HG03460 (cell line): ENCODE data around the gene NXPE2.
"Not testable (repeated sequence)": the region's sequence is repeated elsewhere in the genome, so short reads cannot be mapped to it uniquely, and the experiment has no call there.

Experiments used
- ATAC-seq: cut with Tn5 transposase; IDR thresholded peaks from one replicate; pipeline ENCODE4 v1.9.1; 2021; ENCODE audit not compliant: unreplicated experiment

The NXPE2 gene

DNA sequence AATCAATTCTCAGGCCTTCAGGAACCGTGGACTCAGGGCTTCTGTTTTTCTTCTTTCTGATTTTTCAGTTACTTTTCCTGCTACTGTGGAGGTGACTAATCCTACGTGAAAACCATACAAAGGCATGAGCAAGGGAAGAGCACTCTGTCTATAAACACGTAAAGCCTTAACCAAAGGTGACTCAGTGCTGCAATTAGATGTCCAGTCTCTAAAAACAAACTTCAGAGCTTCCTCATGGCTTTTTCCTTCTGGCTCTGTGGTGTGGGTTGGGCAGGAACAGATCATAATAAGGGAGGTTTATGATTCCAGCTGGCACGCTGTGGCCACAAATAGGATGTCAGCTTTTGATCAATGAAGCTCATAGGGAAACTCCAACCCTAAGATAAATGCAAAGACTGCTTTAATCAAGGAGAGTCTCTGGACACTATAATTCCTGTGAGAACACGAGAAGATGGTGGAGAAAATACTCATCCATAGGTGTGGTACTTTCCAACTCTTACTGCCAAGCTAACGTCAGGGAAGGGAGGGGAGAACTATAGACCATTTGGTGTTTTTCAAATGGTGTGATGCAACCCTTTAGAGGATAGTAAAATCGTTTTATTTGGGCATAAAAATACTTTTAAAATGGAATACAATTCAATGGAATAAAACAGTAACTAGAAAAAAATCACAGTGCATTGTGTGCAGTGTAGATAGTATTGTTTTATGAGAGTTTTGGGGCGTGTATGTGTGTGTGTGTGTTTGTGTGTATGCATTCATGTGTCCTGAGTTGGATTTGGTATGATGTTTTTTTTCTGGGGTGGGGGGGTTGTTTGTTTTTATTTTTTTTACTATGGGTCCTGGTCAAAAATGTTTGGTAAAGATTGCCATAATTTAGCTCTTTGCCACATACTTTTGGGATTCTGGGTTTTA lies at the start of gene NXPE2:
Gene NXPE2 (plus strand): TSS at position 403 of the 912 bp plus-strand sequence. CDS start 49 bp downstream, at position 452.
- no peak for ATAC-seq

DNA sequence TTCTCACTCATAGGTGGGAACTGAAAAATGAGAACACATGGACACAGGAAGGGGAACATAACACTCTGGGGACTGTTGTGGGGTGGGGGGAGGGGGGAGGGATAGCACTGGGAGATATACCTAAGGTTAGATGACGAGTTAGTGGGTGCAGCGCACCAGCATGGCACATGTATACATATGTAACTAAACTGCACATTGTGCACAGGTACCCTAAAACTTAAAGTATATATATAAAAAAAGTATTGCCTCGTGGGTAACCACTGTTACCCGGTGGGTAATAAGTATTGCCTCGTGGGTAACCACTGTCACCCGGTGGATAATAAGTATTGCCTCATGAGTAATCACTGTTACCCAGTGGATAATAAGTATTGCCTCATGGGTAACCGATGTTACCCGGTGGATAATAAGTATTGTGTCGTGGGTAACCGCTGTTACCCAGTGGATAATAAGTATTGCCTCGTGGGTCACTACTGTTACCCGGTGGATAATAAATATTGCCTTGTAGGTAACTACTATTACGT lies 46.8 kb upstream of the NXPE2 start:
- ATAC-seq: not testable (repeated sequence)

DNA sequence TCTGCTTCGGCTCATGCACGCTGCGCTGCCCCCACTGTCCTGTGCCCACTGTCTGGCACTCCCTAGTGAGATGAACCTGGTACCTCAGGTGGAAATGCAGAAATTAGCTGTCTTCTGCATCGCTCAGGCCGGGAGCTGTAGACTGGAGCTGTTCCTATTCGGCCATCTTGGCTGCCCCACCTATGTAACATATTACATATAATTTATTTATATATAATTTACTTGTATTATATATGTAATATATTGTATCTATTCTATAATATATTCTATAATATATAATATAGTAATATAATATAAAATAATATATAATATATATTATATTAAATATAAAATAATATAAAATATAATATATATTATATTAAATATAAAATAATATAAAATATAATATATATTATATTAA lies 38.9 kb upstream of the NXPE2 start:
- ATAC-seq: not testable (repeated sequence)

DNA sequence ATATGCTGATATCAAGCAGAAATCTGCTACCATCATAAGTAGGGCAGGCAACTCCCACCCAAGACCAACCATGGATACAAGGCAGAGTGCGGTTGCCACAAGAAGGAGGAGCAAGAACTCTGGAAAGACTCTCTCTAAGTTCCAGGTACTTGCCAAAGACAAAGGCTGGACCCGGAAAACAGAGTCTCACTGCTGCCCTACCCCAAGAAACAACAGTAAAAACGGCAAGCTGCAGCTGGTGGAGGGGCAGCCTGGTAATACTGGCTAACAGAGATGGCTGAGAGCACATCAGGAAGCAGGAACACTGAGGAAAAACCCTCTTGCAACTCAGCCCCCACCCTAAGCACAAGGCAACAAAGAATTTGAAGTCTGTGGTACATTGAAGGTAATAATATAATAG lies 27.7 kb upstream of the NXPE2 start:
- no peak for ATAC-seq

DNA sequence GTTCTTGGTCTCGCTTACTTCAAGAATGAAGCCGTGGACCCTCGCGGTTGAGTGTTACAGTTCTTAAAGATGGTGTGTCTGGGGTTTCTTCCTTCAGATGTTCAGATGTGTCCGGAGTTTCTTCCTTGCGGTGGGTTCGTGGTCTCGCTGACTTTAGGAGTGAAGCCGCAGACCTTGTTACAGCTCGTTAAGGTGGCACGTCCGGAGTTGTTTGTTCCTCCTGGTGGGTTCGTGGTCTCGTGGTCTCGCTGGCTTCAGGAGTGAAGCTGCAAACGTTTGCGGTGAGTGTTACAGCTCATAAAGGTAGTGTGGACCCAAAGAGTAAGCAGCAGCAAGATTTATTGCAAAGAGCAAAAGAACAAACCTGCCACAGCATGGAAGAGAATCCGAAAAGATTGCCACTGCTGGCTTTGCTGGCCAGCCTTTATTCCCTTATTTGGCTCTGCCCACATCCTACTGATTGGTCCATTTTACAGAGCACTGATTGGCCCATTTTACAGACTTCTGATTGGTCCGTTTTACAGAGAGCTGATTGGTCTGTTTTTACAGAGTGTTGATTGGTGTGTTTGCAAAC lies 27.1 kb upstream of the NXPE2 start:
- ATAC-seq: no peak

DNA sequence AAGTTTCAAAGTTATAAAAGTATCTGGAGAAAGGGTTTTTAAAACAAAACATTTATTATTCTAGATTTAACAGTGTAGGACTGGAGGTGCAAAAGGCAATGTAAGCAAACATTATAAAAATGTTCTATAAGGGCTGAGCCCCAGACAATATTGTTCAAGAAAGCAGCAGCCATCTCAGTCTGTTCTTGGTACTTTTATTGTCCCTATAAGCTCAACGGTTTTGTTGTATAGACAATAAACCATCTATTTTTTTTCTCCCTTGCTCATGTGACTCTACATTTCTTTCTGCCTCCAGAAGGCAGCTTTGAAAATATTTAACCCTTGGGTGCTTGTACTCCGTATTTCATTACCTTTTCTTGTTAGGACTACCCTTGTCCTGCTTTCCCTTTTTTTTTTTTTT lies 25.2 kb upstream of the NXPE2 start:
- ATAC-seq: no peak

DNA sequence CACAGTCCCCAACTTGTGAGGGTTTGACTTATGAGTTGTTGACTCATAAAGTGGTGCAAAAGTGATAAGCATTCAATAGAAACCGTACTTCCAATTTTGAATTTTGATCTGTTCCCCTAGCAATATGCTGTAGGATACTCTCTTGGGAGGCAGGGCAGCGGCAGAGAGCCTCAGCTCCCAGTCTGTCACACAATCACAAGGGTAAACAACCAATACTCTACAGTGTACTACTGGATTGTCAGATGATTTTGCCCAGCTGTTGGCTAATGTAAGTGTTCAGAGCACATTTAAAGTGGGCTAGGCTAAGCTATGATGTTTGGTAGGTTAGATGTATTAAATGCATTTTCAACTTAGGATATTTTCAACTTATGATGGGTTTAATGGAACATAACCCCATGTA lies 13.7 kb upstream of the NXPE2 start:
- ATAC-seq: no peak

DNA sequence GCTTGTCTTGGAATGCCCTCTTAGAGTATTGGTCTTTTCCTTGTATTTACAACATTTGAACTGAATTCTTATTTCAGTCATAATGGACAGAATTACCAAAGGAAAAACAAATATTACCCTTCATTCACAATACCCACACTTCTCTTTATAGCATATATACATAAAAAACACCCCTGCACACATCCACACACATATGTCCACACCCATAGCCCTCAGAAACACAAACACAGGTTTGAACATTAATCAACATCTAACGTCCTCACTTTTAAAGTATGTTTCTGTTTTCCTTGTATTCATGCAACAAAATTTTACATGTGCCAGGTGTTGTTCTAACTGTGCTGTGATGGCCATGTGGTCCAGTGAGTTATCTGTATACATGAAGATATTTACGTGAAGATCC lies 11.6 kb upstream of the NXPE2 start:
- no peak for ATAC-seq

DNA sequence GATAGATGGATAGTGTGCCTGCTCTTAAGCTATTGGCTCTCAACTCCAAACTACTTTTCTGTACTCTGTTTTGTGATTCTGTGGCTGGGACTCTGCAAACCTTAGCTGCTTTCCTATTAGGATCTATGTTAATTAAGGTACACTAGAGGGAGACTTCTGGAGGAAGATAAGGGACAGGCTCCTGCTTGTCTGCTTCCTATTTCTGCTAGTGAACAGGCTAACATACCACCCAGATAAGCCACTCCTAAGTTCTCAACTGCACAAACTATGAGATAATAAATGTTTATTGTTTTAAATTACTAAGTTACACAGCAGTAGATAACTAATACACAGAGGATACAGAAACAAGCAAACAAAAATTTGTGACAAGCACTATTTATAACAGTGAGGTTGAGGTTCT lies 10.2 kb upstream of the NXPE2 start:
- no peak for ATAC-seq

DNA sequence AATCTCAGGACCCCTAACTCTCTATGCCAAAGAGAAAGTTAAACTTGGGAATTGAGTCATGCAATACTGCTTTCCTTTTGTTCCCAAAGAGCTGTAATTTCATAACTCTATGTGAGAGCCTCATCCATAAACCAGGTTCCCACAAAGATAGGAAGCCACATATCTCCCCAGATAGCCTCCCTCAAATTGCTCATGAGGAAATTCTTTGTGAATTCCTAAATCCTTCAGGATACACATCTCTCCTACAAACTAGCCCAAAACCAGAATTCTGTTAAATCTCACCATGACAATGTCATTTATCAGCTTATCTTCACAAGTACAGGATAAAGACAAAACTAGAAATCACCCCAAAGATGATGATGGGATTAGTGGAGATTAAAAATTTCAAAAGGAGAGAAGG lies 4.7 kb upstream of the NXPE2 start:
- no peak for ATAC-seq

DNA sequence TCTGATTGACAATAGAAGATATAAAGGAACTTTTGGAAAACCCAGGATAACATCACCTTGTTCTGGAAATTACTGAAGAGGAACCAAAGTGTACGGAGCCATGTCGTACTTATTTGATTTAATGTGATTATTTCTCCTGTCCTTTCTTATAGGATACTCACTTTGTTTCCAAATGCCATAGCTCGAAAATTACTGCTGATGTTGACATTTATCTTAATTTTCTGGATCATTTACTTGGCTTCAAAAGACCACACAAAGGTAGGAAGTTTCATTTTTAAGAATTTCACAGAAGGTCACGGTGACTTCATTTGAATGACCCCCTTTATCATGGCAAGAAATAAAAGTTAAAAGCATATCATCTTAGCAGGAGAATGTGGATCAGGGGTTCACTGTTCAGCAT lies 1.2 kb downstream of the NXPE2 start:
- ATAC-seq: no peak

DNA sequence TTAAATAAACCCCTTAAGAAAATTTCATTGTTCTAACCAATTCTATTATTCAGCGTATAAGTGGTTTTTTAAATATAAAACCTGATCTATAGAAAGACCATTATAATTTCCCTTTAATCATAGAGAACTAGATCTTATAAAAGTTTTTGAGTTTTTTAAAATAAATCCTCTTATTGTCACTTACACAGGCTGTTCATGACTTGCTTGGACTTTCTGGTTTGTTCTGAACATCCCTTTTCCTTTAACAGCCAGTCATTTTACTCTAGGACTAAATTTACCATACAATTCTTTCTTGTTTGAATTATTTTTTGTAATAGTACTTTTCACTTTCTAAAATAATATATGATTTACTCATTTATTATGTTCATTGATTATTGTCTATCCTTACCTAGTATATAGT lies 4.7 kb downstream of the NXPE2 start:
- ATAC-seq: no peak

DNA sequence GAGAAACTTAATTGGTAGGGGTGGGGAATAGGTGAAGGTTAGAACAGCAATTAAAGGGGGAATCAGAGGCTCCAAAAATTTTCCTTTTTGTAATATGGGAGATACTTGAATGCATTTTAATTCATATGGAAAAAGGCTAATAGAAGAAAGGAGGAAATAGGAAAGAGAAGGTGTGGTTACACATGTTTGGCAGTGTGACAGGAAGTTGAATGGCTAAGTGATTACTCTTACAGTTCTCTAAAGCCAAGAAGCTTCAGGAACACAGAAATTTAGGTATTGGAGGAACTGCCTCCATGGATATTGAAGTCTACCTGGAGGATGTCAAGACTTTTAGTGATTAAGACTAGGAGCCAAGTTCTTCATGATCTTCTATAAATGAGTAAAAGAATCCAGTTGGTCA lies 6.3 kb downstream of the NXPE2 start:
- ATAC-seq: no peak

DNA sequence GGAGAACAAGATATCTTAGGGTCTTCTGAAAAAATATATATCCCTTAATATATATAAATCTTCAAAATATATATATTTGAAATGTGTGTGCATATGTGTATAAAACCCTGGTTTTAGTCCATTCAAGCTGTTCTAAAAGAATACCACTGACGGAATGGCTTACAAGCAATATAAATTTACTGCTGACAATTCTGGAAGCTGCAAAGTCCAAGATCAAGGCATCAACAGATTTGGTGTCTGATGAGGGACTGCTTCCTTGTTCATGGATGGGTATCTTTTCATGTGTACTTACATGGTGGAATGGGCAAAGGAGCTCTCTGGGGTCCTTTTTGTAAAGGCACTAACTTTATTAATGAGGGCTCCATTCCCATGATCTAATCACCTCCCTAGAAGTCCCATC lies 6.8 kb downstream of the NXPE2 start:
- no peak for ATAC-seq

DNA sequence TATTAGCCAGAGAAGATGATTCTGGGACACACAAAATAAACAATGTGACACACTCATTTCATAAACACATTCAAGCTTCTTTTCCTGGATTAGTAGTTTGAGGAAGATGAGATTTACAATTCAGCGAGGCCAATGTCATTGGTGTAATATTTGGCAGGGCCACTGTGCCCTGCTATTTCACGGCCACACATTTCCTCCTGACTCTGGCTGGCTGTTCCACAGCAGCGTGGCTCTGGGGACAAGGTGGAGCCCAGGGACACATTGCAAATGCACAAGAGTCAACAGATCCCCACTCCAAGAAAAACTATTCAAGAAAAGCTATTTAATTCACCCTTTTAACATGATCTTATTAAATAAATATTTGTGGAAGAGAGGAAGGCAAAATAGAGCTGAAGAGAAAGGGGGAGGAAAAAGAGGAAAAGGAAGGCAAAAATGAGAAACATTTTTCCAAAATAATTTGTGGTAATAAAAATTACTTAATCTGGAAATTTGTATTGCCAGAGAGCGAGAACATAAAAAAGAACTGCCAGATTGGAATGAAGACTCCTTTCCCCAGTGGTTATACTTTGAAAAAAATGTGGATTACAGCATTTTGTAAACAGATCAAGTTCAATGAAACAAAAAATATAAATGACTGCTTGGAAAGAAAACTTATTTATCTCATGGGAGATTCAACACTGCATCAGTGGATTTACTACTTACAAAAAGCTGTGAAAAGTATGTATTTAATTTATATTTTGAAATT lies 27.1 kb downstream of the NXPE2 start:
- no peak for ATAC-seq

DNA sequence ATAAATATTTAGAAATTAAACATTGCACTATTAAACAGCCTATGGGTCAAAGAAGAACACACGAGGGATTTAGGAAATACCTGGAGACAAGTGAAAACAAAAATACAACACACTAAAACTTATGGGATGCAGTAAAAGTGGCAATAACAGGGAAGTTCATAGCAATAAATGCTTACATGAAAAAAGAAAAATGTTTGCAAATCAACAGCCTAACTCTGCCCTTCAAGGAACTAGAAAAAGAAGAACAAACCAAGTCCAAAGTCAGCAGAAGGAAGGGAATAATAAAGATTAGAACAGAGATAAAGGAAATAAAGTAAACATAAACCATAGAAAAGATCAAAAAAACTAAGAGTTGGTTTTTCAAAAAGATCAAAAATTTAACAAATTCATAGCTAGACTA lies 31.6 kb downstream of the NXPE2 start:
- no peak for ATAC-seq

DNA sequence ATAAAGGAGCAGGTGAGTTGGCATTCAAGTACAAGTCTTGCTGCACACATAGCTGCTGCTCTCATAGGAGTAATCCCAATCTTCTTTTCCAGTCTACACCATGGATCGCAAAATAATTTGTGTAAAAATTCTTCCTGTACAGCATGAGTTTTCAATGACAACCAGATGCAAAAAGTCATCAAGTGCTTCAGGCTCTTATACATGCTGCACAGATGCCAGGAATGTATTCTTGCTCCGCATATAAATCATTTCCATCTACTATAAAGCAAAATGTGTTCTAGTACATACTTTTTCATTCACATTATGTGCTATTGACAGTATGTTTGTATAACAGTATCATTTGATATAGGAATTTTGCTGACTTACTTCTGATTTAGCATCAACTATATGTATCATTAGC lies 35.4 kb downstream of the NXPE2 start:
- no peak for ATAC-seq

DNA sequence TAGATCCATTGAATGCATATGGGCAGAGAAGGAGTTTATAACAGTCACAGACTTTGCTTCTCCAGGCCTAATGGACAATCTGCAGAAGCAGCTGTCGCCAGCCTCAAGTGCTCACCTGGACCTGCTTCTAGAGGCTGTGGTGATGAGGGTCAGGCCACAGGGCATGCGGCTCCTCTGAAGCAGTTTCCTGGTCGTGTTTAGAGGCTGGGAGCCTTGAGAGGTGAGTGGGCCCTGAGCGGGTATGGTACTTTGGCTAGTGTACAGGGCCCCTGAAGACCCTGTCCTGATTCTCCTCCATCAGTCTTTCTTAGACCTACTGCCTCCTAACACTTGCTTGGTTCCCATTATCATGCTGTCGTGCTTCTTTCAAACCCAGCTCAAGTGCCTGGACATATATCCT lies 41.2 kb downstream of the NXPE2 start:
- no peak for ATAC-seq

DNA sequence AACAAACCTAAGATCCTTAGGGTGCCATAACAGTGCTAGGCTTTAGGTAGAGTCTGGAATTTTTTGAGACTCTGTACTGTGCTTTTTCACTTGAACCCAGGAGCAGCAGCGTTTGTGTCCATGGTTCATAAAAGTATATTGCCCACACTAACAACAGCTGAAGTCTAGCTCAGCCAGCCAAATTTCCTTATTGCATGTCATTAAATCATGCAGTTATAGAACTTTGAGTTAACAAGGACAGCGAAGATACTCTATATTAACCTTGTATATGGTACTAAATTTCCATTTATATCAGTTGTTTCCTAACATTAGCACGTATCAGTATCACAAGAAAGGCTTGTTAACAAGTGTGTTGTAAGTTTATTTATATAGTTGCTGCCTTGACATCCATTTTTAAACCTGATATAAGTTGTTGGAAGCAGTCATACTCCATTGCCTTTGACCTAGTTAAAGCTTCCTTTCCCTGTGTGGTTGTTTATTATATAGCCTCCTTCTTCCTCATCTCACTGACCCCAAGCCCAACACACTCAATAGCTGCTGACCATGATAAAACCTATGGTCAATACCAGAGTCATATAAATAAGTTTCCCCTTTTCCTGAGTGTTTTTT lies 46.7 kb downstream of the NXPE2 start:
- no peak for ATAC-seq

DNA sequence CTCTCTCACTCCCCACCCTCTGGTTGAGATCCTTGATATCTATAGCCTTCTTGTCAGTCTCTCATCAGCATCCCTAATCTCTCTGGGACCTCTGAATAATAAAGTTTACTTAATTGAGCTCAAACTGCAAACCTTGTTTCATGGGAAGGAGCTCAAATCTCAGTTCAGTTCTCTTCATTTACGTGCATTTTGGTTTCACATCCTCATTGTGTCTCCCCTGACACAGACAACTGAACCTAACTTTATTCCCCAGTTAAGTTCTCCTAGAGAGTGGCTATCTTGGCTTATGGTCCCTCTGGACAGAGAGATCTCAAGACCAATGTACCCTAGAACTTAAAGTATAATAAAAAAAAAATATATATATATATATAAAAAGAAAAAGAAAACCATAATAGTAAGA lies 47.3 kb downstream of the NXPE2 start:
- no peak for ATAC-seq

DNA sequence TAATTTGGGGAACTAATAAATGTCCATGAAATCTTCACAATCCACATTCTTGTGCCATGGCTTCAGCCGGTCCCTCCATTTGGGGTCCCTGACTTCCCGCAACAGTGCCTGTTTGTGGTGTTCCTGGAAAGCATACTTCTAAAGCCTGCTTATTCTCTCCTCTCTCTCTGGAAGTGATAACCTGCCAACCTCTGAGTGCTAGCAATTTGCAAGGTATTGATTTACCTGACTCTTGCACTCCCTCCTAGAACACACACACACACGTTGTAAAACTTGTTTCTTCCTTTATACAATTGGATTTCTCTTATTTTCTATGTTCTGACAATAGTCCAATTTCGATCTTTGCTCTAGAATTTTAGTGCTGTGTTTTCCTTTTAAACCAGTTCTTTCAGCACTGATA lies 58.5 kb downstream of the NXPE2 start:
- ATAC-seq: no peak
